ENCODE measurements around the gene FNIP2.
A peak's percentile ranks its signal among the peaks of the same experiment; 100 is the strongest.
"Not testable (repeated sequence)": the region's sequence is repeated elsewhere in the genome, so short reads cannot be mapped to it uniquely, and the experiment has no call there.

Gene FNIP2

DNA sequence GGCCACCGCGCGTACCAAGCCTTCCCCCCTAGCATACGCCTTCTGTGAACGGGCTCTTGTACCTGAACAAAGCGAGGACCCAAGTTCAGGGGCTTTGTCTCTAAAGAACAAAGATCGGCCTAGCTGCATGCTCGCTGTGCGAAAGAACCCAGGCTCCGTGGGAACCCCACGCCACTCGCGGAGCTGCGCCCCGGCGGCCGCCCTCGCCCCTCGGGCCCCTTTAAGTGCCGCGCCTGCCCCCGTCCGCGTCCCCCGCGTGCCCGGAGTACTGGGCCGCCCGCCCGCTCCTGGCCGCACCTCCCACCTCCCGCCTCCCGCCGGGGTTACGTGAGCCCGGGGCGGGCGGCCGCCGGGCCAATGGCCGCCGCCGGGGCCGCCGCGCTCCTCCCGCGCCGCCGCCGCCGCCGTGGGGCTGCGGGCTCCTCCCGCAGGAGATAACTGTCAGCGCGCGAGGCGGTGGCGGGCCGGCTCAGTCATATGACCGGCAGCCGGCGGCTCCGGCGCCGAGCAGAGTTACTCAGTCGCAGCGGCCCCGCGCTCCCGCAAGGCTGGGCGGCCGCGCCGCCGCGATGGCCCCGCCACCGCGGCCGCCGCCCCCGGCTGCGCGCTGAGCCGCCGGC, at the start of gene FNIP2:
Gene FNIP2 (plus strand): TSS at position 472 of the 620 bp plus-strand sequence. CDS start 187 bp downstream, outside the sequence.
- DNase-seq, result peak; percentile 51

DNA sequence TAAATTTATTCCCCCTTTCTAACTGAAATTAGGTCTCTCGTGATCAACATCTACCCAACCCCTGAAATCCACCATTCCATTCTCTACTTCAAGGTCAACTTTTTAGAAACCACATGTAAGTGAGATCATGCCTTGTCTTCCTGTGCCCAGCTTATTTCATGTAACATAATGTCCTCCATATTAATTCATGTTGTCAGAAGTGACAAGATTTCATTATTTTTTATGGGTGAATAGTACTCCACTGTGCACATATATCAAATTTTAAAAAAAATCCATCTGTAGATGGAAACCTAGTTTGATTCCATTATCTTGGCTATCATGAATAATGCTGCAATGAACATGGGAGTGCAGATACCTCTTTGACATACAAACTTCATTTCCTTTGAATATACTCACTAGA, 47.1 kb upstream of the FNIP2 start:
- DNase-seq, result no peak

- DNase-seq, result no peak
These were observed 46.4 kb upstream of the FNIP2 start for GRCh38 chr4:158722291-158722916.

DNA sequence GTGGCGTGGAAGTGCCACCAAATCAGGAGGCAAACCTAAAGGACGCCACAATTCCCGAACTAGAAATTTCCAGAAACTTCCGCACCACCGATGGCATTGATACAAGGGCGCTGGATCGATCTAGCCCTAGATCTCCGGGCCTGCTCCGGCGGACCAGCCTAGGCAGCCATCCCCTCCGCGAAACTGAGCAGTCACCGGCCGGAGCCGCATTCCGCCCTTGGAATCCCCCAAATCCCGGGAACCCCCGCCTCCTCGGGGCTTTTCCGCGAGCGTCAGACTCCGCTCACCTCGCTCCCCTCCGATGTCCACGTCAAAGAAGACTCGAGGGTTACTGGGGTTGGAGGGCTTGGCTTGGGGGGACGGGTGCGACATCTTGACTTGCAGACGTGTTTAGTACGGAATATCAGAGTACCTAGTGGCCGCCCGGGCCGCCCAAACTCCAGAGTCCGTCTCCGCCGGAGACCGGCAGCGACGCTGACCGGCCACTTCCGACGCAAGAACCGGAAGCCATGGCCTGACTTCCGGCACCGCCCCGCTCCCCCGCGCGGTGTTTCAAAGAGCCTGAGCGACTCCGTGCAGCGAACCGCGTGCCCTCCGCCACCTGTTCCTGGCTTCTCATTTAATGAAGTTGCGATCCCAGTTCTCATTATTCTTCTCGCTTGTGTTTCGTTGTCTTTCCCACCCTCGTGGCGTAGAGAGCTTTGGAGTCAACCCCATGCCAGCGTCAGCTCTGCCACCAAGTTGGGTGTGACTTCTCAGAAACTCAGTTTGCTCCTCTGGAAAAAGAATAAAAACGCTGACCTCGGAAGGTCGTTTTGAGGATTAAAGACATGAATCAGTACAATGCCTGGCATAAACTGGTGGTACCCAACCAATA, 45.7 kb upstream of the FNIP2 start, which contains the start of gene PPID:
Gene PPID (minus strand): TSS at position 480 of the 877 bp plus-strand sequence. CDS start 108 bp downstream, at position 372.
- DNase-seq, result peak; percentile 66

GRCh38 chr4:158724637-158725036, 44.2 kb upstream of the FNIP2 start:
- no peak for DNase-seq

DNA sequence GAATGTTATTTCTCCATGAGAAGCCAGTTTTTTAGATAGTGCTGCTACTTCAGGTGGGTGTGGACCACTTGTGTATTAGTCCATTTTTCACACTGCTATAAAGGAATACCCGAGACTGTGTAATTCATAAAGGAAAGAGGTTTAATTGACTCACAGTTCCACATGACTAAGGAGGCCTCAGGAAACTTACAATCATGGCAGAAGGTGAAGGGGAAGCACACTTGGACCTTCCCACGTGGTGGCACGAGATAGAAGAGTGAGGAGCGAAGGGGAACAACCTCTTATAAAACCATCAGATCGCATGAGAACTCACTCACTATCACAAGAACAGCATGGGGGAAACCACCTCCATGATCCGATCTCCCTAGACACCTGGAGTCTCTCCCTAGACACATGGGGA, 42.2 kb upstream of the FNIP2 start:
- no peak for DNase-seq

DNA sequence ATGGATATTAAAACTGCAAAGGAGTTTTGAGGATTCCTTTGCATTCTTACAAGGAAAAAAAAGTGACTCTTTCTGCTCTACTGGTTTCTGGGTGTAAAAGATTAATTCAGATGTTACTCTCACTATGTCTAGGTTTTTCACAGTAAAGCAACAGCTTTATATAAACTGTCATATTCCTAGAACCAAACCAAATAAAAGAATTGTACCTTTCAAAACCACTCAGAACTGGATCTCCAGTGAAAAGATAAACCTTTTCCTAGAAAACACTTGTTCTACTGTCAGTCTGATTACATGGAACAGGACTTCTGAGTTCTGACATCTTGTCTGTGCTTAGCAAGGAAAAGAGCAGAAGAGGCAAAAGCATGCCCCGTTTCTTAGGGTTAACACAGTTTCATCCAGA, 40.6 kb upstream of the FNIP2 start:
- no peak for DNase-seq

- DNase-seq, result peak; percentile 17
These were observed 38.9 kb upstream of the FNIP2 start for GRCh38 chr4:158729716-158730559.

DNA sequence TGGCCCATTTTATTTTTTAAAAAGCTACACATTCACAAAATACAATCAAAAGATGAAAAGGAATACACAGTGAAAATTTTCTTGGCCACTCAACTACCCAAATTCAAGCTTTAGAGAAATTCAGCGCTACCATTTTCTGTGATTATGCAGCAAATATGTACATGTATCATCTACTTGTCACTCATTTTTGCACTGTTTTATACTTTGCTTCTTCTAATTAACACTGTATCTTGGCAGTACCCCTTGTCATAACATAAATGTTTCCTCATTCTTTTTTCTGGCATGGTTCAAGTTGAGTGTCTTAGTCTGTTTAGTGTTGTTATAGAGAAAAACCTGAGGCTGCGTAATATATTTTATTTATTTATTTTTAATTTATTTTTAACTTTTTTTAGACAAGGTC, 30.0 kb upstream of the FNIP2 start:
- no peak for DNase-seq

DNA sequence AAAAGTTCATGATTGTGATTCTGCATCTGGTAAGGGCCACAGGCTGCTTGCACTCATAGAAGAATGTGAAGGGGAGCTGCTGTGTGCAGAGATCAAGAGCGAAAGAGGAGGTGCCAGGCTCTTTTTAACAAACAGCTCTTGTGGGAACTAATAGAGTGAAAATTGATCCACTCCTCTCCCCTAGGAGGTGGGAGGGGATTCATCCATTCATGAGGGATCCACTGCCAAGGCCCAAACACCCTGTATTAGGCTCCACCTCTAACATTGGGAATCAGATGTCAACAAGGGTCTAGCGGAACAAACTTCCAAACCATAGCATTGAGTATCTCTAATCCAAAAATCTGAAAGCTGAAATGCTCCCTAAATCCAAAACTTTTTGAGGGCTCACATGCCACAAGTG, 29.2 kb upstream of the FNIP2 start:
- DNase-seq, result no peak

GRCh38 chr4:158741326-158742021, 27.4 kb upstream of the FNIP2 start:
- DNase-seq, result no peak

DNA sequence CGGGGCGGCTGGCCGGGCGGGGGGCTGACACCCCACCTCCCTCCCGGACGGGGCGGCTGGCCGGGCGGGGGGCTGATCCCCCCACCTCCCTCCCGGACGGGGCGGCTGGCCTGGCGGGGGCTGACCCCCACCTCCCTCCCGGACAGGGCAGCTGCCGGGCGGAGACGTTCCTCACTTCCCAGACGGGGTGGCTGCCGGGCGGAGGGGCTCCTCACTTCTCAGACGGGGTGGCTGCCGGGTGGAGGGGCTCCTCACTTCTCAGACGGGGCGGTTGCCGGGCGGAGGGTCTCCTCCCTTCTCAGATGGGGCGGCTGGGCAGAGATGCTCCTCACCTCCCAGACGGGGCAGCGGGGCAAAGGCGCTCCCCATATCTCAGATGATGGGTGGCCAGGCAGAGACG, 22.3 kb upstream of the FNIP2 start:
- DNase-seq, result not testable (repeated sequence)

GRCh38 chr4:158750379-158750778, 18.4 kb upstream of the FNIP2 start:
- DNase-seq, result no peak

DNA sequence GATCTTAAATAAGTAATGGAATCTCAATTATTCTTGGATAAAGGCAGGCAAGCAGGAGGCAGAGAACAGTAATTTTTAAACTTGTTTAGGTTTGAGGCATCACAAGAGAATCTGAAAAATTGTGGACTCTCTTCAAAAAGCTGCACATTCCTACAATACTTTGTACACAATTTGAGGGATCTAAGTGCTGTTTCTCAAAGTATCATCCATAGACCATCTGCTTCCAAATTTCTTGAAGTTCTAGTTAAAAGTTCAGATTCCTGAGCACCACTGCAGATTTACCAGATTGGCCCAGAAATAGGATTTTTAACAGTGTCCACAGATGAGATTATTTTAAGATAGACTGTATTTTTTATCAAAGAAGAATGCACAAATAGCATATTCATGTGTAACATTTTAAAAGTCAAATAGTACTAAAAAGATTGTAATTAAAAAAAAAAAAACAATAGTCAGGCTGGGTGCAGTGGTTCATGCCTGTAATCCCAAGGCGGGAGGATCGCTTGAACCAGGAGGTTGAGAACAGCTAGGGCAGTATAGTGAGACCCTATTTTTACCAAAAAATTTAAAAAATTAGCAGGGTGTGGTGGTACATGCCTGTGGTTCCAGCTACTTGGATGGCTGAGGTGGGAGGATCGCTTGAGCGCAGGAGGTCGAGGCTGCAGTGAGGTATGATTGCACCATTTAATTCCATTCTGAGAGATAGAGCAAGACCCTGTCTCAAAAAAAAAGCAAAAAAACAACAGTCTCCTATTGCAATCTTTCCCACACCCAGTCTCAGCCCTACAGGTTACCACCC, 14.2 kb upstream of the FNIP2 start:
- DNase-seq, result no peak

- DNase-seq, result not testable (repeated sequence)
These were observed 13.0 kb upstream of the FNIP2 start for GRCh38 chr4:158755819-158756218.

- no peak for DNase-seq
These were observed 12.2 kb upstream of the FNIP2 start for GRCh38 chr4:158756588-158756987.

GRCh38 chr4:158758142-158758541, 10.7 kb upstream of the FNIP2 start:
- no peak for DNase-seq

- DNase-seq, result no peak
These were observed 10.1 kb upstream of the FNIP2 start for GRCh38 chr4:158758703-158759102.

GRCh38 chr4:158759539-158759938, 9.3 kb upstream of the FNIP2 start:
- not testable (repeated sequence) for DNase-seq

DNA sequence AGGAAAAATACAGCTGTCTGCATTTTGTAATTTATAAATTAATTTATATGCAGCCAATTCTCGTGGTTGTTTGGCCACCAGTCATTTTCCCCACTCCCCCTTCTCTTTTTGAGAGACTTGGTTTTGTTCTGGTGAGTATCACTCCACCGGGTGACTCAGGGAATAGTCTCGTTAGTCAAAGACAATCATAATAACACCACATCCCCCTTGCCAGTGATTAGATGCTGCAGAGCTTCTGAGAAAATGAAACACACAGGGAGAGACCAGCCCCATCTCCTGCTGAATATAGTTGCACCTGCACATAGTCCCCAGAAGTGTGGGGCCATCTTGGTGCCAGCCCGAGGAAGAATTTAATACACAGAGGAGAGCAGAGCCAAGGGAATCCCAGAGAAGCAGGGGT, 8.0 kb upstream of the FNIP2 start:
- no peak for DNase-seq

GRCh38 chr4:158762553-158762952, 6.3 kb upstream of the FNIP2 start:
- no peak for DNase-seq

Data from NCI-H2029 (cell line).